ENCODE results near the gene ARMC9.

- TF ChIP-seq ELF1 (IDR thresholded peaks at IDR 0.05; ENCODE audit: borderline replicate concordance, low read depth), result no peak
- no peak for TF ChIP-seq POLR2A (IDR thresholded peaks at IDR 0.05; ENCODE audit: borderline replicate concordance, extremely low read depth, insufficient read depth, insufficient read length)
- no peak for TF ChIP-seq REST (IDR thresholded peaks at IDR 0.05; ENCODE audit: low read depth)
Observed at GRCh38 chr2:231295363-231295655, 96.9 kb downstream of the ARMC9 start.
